Coronary artery (tissue), 2 donors: ENCODE measurements around the gene OVAAL.

Experiments used
- DNase-seq: peaks from one replicate; pipeline ENCODE4 v3.0.0-alpha.2; 2017; ENCODE audit warnings: low spot score
- H3K27ac ChIP-seq, 2 donors: fragments of 200-600 bp; sonication (generic); one replicate each; pipeline ENCODE4 v1.5.1; 2016 to 2019
- H3K4me3 ChIP-seq: fragments of 200-600 bp; sonication (generic); 2 replicates; pipeline ENCODE4 v1.5.1; 2016; ENCODE audit warnings: mild to moderate bottlenecking, moderate library complexity
- CTCF ChIP-seq: fragments of 200-600 bp; sonication (generic); IDR thresholded peaks from one replicate; pipeline ENCODE4 v1.5.1; 2019; ENCODE audit warnings: antibody characterized with exemption

Gene OVAAL

GRCh38 chr1:180530501-180530900 is 28.3 kb upstream of the OVAAL start:
- H3K27ac ChIP-seq, result peak overlapping the region in 1 of 2 donors; percentile 31
- no peak overlapping the region for H3K4me3 ChIP-seq
- TF ChIP-seq CTCF, result no peak
- DNase-seq, result no peak

- Histone ChIP-seq H3K27ac (no peak overlapping the region), H3K4me3 (no peak overlapping the region)
- TF ChIP-seq CTCF, result no peak
These were observed 25.9 kb upstream of the OVAAL start for GRCh38 chr1:180532854-180533253.

GRCh38 chr1:180533266-180533987 is 25.3 kb upstream of the OVAAL start:
- TF ChIP-seq CTCF, result peak; percentile 71
- Histone ChIP-seq H3K27ac (no peak overlapping the region), H3K4me3 (no peak overlapping the region)
- DNase-seq, result no peak

More at GRCh38 chr1:180532854-180533253, 25.9 kb upstream of the OVAAL start:
- no peak for DNase-seq

GRCh38 chr1:180534214-180534613 is 24.6 kb upstream of the OVAAL start:
- no peak for TF ChIP-seq CTCF
- no peak overlapping the region for H3K4me3 ChIP-seq
- H3K27ac ChIP-seq, result no peak overlapping the region
- no peak for DNase-seq

GRCh38 chr1:180535418-180535999 is 23.3 kb upstream of the OVAAL start:
- no peak overlapping the region for H3K4me3 ChIP-seq
- no peak overlapping the region for H3K27ac ChIP-seq
- no peak for TF ChIP-seq CTCF
- no peak for DNase-seq

- no peak overlapping the region for H3K4me3 ChIP-seq
- no peak overlapping the region for H3K27ac ChIP-seq
- no peak for DNase-seq
- no peak for TF ChIP-seq CTCF
These were observed 21.9 kb upstream of the OVAAL start for GRCh38 chr1:180536821-180537372.

GRCh38 chr1:180539136-180539535 is 19.6 kb upstream of the OVAAL start:
- no peak overlapping the region for H3K27ac ChIP-seq
- TF ChIP-seq CTCF, result no peak
- DNase-seq, result no peak
- H3K4me3 ChIP-seq, result no peak overlapping the region
